Measurements from ENCODE around the gene CDH18. TPM values are rescaled to one million over a fixed set of nuclear protein-coding genes. Genes with fewer than 3 reads are reported as not detected.

Gene CDH18
- polyA plus RNA-seq, 4 donors = 0.73 to 2.0 (median 1.0) TPM

DNA sequence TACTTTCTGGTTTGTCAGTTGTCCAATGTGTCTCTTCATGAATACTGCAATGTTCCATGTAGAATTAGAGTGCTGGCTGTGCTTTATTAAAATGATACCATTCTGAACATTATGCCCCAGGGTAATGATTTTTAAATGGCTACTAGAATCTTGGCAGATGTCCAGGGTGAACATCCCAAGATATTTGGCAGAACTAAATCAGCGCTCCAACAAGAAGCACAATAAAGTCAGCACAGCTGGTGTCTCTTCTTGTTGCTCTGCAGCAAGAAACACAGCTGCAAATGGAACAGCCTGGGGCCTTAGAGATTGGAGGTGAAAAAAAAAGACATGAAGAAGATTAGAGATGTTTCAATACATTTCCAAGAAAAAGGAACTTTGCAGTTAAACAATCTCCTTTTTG is 248.3 kb downstream of the CDH18 start:
- DNase-seq (ENCODE audit: low read depth in 4 of 4, low spot score in 3 of 4) = no peak

DNA sequence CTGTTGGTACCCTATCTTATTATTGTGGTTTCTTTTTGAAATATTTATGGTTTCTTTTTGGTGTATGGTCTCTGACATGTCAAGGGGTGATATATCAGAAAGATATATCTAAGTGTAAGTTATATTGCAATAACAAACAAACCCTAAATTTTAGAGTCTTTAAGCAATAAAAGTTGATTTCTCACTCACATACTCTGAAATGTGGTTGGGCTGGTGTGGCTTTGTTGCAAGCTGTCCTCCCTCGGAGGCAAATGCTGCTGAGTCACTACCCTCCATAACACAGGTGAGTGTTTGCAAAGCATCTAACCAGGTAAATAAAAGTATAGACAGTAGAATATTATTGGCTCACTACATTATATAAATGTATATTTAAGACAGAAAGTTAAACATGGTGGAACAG is 253.2 kb downstream of the CDH18 start:
- DNase-seq (ENCODE audit: low read depth in 4 of 4, low spot score in 3 of 4) = no peak

DNA sequence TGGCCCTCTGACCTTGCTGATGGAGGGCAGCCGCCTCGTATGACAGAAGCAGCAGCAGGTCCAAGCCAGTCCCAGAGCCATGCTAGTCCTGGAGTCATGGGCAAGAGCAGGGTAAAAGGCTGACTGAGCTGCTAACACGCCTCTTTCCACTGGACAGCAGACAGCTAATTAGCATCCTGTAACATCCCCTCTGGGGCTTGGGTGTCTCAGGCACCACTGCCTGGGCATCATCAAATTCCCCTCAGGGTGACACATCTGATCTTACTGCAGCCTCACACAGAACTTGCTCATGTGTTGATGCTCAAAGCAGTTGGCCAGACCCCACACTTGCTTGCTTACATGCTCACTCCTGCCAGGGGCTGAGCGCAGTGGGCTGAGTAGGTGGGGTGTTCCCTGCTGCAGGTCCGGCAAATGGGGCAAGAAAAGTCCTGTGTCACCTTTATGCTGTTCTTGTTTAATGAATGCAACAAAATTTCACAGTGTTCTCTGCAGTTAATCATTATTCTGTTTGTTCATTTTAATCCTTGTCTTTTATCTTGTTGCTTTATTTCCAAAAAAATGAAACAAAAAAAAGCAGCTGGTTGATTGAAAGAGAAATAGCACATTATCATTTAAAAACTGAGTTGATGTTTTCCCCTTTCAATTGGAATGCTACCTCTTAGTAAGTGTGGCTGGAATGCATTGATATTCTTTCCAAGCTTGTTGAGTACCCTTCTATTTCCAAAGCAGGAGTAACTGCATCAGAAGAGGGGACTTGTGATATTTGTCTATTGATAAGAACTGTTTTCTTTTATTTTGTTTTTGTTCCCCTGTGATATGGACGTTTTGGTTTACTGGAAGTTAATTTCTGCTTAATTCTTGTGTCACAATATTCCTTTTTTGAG is 254.1 kb downstream of the CDH18 start:
- peak in 1 of 4 donors; percentile 1 for DNase-seq (ENCODE audit: low read depth in 4 of 4, low spot score in 3 of 4)

DNA sequence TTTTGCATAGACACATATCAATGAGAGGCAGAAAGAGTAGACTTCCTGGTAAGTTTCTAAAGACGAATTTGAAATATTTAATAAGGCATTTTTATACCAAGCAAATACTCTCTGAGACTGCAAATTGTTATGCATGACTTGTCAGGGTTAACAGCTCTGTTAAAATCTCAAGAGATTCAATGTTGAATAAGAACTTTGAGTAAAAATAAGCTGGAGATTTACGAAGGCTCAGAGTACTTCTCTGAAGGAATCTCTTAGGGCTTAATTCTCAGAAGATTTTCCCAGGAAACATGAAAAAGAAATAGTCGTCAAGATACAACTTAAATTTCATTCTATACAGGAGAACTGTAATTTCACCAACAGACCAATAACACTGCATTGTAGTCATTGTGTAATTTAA is 259.4 kb downstream of the CDH18 start:
- no peak for DNase-seq (ENCODE audit: low read depth in 4 of 4, low spot score in 3 of 4)

DNA sequence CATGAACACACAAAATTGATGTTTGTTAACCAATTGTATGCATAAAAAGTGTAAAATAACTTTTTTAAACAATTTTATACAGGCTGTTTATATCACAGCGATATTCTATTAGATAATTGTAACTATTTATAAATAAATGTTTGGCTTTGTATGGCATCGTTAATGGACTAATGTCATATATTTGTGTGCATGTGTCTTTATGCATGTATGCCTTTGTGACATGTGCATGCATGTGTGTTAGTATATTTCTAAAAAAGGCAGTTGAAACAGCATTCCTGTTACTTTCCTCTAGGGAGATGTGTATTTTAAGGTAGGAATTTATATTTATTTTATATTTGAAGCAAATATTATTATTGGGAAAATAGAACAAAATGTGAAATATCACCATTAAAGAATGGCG is 268.9 kb downstream of the CDH18 start:
- no peak for DNase-seq (ENCODE audit: low read depth in 4 of 4, low spot score in 3 of 4)

GRCh38 chr5:19713740-19714139 is 274.3 kb downstream of the CDH18 start:
- DNase-seq (ENCODE audit: low read depth in 4 of 4, low spot score in 3 of 4) = no peak

DNA sequence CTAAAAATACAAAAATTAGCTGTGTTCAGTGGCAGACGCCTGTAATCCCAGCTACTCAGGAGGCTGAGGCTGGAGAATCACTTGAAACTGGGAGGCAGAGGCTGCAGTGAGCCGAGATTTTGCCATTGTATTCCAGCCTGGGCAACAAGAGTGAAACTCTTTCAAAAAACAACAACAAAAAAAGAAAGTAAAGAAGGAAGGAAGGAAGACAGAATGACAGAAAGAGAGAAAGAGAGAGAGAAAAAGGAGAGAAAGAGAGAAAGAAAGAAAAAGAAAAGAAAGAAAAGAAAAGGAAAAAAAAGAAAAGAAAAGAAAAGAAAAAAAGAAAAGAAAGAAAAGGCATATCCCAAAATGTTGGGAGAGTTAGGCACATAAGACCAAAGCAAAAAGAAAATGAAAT is 278.6 kb downstream of the CDH18 start:
- no peak for DNase-seq (ENCODE audit: low read depth in 4 of 4, low spot score in 3 of 4)

- no peak for DNase-seq (ENCODE audit: low read depth in 4 of 4, low spot score in 3 of 4)
Measured at GRCh38 chr5:19706776-19707175, 281.2 kb downstream of the CDH18 start.

DNA sequence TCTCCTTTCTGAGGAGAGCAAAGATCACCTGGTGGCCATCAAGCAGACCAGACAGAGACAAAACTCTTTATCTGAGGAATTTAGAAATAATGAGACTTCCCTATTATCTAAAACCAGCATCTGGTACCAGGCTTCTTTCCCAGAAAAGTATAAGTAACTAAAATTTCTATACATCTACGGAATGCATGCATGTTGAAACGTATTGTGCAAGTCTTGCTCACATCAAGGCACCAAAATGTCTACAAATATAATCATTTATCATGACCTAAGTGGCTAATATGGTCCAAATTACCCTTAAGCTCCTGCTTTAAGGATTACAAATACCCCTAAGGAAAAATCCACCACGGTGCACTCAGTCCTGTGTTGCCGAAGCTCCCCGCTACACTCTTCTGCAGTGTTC is 286.3 kb downstream of the CDH18 start:
- DNase-seq (ENCODE audit: low read depth in 4 of 4, low spot score in 3 of 4) = no peak

DNA sequence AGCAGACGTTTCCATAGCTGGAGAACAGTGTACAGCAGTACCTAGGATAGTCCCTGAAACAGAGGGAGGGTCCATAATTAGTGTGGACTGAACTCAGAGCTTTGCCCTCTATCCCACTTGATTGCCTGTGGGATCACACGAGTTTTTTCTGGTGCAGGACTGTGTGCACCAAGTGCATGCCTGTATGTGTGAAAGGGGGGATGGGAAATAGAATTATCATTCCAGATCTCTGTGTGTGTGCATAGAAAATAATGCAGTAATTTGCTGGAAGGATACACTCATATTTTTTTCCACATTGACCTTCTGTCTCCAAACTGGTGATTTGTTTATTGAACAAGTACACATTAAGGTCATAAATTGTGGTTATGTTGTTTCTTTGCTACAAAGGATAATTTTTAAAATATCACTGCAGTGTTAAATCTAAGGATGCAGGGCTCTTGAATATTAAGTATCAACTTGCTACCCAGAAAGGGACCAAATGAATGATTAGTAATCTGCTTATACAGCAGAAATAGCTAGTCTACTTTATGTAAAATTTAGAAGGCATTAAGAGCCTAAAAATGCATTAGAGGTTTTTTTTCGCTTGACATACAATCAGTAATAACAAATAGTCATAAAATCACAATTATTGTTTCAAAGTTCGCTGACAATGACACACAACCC is 292.9 kb downstream of the CDH18 start:
- DNase-seq (ENCODE audit: low read depth in 4 of 4, low spot score in 3 of 4) = no peak

DNA sequence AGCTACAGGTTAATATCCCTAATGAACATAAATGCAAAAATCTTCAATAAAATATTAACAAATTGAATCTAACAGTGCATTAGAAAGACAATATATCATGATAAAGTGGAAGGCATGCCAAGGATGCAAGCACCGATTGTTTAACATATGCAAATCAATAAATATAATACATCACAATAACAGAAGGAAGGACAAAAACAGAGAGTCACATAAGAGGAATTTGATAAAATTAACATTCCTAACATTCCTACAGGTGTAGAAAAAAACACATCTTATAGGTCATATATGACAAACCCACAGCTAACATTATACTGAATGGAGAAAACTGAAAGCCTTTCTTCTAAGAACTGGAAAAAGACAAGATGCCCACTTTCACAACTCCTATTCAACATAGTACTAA is 297.0 kb downstream of the CDH18 start:
- no peak for DNase-seq (ENCODE audit: low read depth in 4 of 4, low spot score in 3 of 4)

GRCh38 chr5:19685473-19685872 is 302.5 kb downstream of the CDH18 start:
- DNase-seq (ENCODE audit: low read depth in 4 of 4, low spot score in 3 of 4) = no peak

GRCh38 chr5:19676895-19677294 is 311.1 kb downstream of the CDH18 start:
- no peak for DNase-seq (ENCODE audit: low read depth in 4 of 4, low spot score in 3 of 4)

- DNase-seq (ENCODE audit: low read depth in 4 of 4, low spot score in 3 of 4) = no peak
Measured at GRCh38 chr5:19660679-19661078, 327.3 kb downstream of the CDH18 start.

- no peak for DNase-seq (ENCODE audit: low read depth in 4 of 4, low spot score in 3 of 4)
Measured at GRCh38 chr5:19655627-19656026, 332.4 kb downstream of the CDH18 start.

GRCh38 chr5:19638461-19638860 is 349.5 kb downstream of the CDH18 start:
- DNase-seq (ENCODE audit: low read depth in 4 of 4, low spot score in 3 of 4) = no peak

- DNase-seq (ENCODE audit: low read depth in 4 of 4, low spot score in 3 of 4) = no peak
Measured at GRCh38 chr5:19630876-19631275, 357.1 kb downstream of the CDH18 start.

GRCh38 chr5:19626211-19626610 is 361.8 kb downstream of the CDH18 start:
- DNase-seq (ENCODE audit: low read depth in 4 of 4, low spot score in 3 of 4) = no peak

- DNase-seq (ENCODE audit: low read depth in 4 of 4, low spot score in 3 of 4) = no peak
Measured at GRCh38 chr5:19625562-19625961, 362.4 kb downstream of the CDH18 start.

- no peak for DNase-seq (ENCODE audit: low read depth in 4 of 4, low spot score in 3 of 4)
Measured at GRCh38 chr5:19619571-19619970, 368.4 kb downstream of the CDH18 start.

DNA sequence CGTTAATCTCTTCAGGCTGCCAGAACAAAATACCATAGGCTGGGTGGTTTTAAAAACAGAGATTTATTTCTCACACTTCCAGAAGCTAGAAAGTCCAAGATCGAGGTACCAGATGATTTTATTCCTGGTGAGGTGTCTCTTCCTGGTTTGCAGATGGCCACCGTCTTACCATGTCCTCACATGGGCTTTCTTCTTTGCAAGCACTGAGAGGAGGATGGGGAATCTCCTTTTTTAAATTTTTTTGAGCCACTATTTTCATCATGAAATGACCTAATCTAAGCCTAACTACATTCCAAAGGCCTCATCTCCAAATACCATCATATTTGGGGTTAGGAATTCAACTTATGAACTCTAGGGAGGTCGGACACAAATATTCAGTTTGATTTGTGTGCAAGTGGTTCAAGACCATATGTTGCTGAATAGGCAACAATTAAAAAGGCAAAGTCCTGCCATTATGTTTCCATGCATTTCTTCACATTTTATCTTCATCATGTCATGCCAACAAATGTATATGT is 371.2 kb downstream of the CDH18 start:
- no peak for DNase-seq (ENCODE audit: low read depth in 4 of 4, low spot score in 3 of 4)

GRCh38 chr5:19615661-19616060 is 372.3 kb downstream of the CDH18 start:
- no peak for DNase-seq (ENCODE audit: low read depth in 4 of 4, low spot score in 3 of 4)
